ENCODE measurements around the gene LDHB. TPM values are rescaled to one million over a fixed set of nuclear protein-coding genes. Genes with fewer than 3 reads are reported as not detected.

Gene LDHB
- total and polyA plus RNA-seq, 10 of the 15 experiments (the other 5 are each of a cell fraction or from before 2014, with no cell fraction given), result 800 to 3,692 (median 1,366) TPM

GRCh38 chr12:21615431-21615830, 42.2 kb downstream of the LDHB start:
- Histone ChIP-seq H3K4me2 (ENCODE audit: control insufficient read depth, insufficient read depth) (no peak overlapping the region), H3K4me3 (no peak overlapping the region), H3K4me1 (ENCODE audit: control insufficient read depth, insufficient read depth, low read length) (no peaks in the 10 kb centered on the region), H2AFZ (ENCODE audit: control insufficient read depth, low read depth, low read length) (no peak overlapping the region), H3K9me3 (replicated peaks; ENCODE audit: control insufficient read depth, insufficient read depth, low read length) (no peaks in the 10 kb centered on the region), H4K20me1 (ENCODE audit: control insufficient read depth, insufficient read depth) (no peaks in the 10 kb centered on the region), H3K36me3 (ENCODE audit: control insufficient read depth in 2 of 2, insufficient read depth in 2 of 2, low read length in 1 of 2) (no peaks in the 10 kb centered on the region), H3K9ac (ENCODE audit: control insufficient read depth, insufficient read depth, low read length) (no peak overlapping the region), H3K27me3 (replicated peaks in 1 of 2; ENCODE audit: control insufficient read depth in 2 of 2, insufficient read depth in 2 of 2, low read length in 1 of 2) (no peaks in the 10 kb centered on the region), H3K79me2 (ENCODE audit: control insufficient read depth, insufficient read depth, low read length) (no peaks in the 10 kb centered on the region), H3K27ac (ENCODE audit: control insufficient read depth, insufficient read depth) (no peak overlapping the region)
- ATAC-seq, result no peak
- no peak for DNase-seq (ENCODE audit: low read depth, low spot score)
- no TSS peak for BruUV-seq (replicated peaks)
- POLR2A ChIA-PET, result no interaction called here
- in situ Hi-C loops (cut with MboI) (no loop called here), intact Hi-C loops (cut with micrococcal nuclease; ENCODE audit: unreplicated experiment) (no loop called here)
- no peak for FAIRE-seq
- RAD21 ChIA-PET (ENCODE audit: unreplicated experiment), result no interaction called here
- 0% methylated on average over 1 of the region's 1 CpG for WGBS (ENCODE audit: insufficient coverage, insufficient replicate concordance, low lambda C conversion rate, missing lambda C conversion rate)
- CTCF ChIA-PET, result no interaction called here
- SMC1A ChIA-PET (ENCODE audit: uncharacterized antibody, unreplicated experiment), result no interaction called here
- no peak for TF ChIP-seq PAX8 (IDR thresholded peaks at IDR 0.05)
- no peak for TF ChIP-seq STAT1 (conservative IDR thresholded peaks at IDR 0.05)
- no peak for TF ChIP-seq GABPA (IDR thresholded peaks at IDR 0.05; ENCODE audit: low read depth)
- TF ChIP-seq FOXM1 (IDR thresholded peaks at IDR 0.05; ENCODE audit: low read depth, low read length), result no peak
- TF ChIP-seq SP1 (IDR thresholded peaks at IDR 0.05; ENCODE audit: low read depth, low read length), result no peak
- no peak for TF ChIP-seq BRCA1 (IDR thresholded peaks at IDR 0.05; ENCODE audit: low read depth, low read length)
- TF ChIP-seq, protein P1, sequence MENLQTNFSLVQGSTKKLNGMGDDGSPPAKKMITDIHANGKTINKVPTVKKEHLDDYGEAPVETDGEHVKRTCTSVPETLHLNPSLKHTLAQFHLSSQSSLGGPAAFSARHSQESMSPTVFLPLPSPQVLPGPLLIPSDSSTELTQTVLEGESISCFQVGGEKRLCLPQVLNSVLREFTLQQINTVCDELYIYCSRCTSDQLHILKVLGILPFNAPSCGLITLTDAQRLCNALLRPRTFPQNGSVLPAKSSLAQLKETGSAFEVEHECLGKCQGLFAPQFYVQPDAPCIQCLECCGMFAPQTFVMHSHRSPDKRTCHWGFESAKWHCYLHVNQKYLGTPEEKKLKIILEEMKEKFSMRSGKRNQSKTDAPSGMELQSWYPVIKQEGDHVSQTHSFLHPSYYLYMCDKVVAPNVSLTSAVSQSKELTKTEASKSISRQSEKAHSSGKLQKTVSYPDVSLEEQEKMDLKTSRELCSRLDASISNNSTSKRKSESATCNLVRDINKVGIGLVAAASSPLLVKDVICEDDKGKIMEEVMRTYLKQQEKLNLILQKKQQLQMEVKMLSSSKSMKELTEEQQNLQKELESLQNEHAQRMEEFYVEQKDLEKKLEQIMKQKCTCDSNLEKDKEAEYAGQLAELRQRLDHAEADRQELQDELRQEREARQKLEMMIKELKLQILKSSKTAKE (IDR thresholded peaks at IDR 0.05; ENCODE audit: low read depth, poor library complexity, severe bottlenecking), result no peak
- TF ChIP-seq CHD2 (IDR thresholded peaks at IDR 0.05; ENCODE audit: borderline replicate concordance, low read depth, low read length), result no peak
- TF ChIP-seq SMAD5 (IDR thresholded peaks at IDR 0.05; ENCODE audit: low read depth), result no peak
- no peak for TF ChIP-seq POLR2AphosphoS2 (IDR thresholded peaks at IDR 0.05; ENCODE audit: low read depth, low read length)
